DMS 273 (cell line): ENCODE results near the gene PAGE2B.
"Not testable (repeated sequence)": the region's sequence is repeated elsewhere in the genome, so short reads cannot be mapped to it uniquely, and the experiment has no call there.

ENCODE experiments used
- DNase-seq: peaks from one replicate; lab custom pipeline; 2025; ENCODE audit not compliant: unreplicated experiment; lab: John Stamatoyannopoulos, UW

The PAGE2B gene

DNA sequence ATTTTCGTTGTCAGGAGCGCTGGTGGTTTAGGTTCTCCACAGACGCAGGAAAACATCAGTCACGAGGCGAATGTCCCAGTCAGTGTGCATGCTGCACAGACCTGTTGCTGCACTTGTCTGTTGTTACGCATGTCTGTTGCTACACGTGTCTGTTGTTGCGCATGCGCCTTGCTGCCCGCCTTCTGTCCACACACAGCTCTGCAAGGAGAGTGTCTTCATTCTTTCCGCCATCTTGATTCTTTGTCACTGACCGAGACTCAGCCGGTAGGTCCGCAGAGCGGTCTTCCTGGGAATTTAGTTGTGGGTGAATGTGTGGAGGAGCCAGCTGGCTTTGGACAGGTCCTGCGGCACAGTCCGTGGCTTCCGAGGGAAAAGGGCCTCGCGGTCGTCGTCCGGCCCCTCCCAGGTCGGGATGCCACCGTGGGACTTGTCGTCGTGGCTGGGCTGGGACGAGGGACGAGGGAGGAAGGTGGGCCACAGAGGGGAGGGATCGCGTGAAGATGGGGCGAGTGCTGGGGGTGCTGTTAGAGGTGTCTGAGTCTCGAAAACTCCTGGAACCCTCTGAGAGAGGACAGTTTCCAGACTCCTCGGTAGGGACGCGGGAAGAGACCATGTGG lies at the start of gene PAGE2B:
PAGE2B (plus strand) TSS at position 180 of the 617 bp plus-strand sequence. CDS start 1,012 bp downstream, outside the sequence.
- no peak for DNase-seq

DNA sequence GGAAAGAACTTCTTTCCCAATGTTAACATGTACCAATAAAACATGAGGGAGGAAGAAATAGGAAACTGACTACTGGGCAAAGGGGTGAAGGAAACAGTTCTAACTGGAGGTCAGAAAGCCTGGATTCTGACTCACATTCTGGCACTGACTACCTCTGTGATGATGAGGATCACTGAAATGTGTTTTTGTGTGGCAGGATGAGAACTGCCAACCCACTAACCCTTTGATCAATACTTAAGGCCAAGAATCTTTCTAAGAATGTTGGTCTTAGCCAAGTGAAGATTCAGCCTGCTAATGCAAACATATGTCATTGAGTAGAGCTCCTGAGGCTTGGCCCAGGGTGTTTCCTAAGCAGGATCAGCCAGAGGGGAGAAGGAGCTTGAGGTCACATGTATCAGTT lies 48.7 kb upstream of the PAGE2B start:
- no peak for DNase-seq

DNA sequence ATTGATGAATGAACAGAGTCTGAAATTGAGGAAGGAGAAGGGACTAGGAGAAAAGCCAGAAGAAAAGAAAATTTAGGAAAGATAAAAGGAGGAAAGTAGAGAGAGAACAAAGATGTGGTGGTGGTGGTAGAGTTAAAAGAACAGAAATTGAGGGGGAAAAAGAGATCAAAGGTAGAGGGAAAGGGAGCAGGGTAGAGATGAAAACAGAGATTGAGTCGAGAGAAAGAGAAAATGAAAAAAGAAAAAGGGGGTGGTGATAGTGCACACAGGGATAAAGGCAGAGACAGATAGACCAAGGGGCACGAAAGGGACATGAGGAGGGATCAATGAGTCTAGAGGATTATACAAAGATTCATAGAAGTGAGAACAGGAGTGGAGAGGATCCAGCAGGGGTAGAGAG lies 48.0 kb upstream of the PAGE2B start:
- no peak for DNase-seq

- DNase-seq: no peak
Measured at GRCh38 chrX:55028040-55028439, 46.8 kb upstream of the PAGE2B start.

GRCh38 chrX:55028611-55029010 lies 46.2 kb upstream of the PAGE2B start:
- no peak for DNase-seq

DNA sequence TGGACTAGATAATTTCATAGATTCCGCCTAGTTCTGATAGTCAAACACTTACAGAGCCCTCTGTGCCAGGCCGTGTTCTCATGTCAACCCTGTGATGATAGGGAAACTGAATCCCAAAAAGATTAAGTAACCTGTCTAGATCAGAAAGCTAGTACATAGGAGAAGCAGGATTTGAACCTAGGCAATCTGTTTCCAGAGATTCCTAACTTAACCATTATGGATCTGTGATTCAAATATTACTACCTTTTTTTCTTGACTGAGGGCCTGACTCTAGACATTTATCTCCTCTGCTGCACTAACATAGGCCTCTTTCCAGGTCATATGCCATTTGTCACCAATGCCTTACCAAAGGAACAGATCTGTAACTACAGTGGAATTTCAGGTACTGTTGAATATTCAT lies 45.5 kb upstream of the PAGE2B start:
- no peak for DNase-seq

GRCh38 chrX:55030271-55031205 lies 44.3 kb upstream of the PAGE2B start, which contains the start of gene ALAS2:
ALAS2 (minus strand) TSS chrX:55030977; CDS start chrX:55026000, 4,977 bp downstream.
- no peak for DNase-seq

GRCh38 chrX:55033429-55033828 lies 41.4 kb upstream of the PAGE2B start:
- no peak for DNase-seq

DNA sequence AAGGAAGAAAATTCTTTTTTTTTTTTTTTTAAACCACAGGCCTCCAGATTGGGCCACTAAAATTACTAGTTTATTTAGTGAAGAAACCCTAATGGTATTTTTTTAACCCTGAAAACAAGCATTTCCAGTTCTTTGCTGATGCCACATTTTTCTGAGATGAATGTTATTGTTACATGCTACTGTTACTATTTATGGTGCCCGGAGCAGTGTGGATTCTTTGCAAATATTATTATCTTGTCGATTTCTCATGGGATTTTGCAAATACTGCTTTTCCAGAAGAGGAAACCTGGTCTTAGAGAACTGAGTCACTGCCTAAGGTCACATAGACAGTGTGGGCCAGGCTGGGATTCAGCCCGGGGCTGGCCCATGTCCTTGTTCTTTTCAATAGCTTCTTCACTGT lies 35.4 kb upstream of the PAGE2B start:
- no peak for DNase-seq

DNA sequence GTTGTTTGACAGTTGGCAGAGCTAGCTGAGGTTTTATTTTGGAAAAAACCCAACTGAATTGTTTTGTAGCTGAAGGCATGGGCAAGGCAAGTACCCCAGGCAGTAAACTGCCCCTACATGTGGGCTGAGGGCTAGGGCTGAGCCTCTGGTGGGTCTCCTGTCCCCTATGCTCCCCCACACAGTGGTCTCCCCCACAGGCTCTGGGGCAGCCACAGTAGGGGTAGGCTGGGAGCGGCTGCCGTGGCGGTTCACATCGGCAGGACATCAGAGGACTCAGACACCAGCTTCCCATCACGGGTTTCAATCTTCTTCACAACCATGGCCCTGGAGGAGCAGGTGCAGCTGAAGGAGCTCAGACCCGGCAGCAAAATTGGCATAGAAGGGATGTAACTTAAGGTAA lies 33.3 kb upstream of the PAGE2B start:
- DNase-seq: no peak

DNA sequence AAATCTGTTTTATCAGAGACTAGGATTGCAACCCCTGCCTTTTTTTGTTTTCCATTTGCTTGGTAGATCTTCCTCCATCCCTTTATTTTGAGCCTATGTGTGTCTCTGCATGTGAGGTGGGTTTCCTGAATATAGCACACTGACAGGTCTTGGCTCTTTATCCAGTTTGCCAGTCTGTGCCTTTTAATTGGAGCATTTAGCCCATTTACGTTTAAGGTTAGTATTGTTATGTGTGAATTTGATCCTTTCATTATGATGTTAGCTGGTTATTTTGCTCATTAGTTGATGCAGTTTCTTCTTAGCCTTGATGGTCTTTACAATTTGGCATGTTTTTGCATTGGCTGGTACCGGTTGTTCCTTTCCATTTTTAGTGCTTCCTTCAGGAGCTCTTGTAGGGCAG lies 24.2 kb upstream of the PAGE2B start:
- DNase-seq: not testable (repeated sequence)

DNA sequence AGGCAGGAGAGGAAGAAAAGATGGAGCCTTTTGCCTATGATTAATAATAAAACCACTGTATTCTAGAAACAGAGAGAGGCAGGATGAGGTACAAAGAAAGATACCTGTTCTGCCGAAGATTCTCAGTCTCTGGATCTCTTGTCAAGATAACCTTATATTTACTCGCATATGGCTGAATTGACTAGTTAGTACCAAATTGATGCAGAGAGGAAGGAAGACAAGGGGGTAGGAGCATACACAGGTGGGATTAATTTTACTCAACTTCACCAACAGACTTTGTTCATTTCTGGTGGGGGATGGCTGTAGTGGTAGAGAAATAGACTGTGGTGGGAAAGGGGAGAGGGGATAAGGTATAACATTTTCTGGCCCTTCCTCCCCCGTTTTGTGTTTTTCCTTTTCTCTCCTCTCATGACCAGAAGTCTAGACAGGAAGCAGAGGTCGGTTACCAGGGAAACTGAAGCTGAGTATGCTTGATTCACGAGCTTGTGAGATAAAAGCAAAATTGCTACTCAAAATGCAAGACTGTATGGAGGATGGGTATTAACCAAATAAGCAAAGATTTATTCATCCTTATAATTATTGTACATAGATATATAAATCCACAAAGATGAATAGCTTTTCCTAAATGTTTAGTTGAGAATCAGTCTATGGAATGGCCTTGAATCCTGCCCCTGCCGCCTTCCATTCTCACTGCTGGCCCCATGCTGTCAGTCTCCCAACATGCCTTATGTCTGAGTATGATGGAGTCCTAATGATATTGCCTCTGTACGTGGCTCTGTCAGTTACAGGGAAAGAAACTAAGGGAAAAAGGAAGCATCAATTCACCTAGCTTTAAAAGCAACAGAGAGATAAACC lies 17.8 kb upstream of the PAGE2B start:
- DNase-seq: peak; percentile 35

DNA sequence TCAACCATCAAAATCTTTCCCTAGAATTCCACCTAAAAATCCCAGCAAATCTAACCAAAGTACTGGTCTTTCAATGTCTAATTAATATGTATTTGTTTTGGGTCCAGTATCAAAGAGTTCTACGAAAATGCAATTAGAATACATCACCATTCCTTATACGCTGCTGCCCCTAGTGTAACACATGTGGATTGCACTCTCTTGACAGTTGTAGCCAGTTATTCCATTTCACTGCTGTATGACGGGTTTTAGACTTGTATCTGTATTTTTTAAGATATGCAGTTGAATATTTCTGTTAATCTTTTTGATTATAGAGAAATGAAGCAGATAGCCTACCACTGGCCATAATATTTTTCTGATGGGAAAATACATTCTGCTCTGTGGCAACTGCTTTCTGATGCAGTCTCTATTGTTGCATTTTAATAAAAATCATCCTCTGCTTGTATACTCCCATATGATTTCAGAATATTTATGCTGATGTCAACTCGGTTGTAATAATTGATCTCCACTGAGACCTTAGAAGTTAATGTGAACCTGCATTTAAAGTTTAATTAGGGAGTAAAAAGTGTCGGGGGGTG lies 17.1 kb upstream of the PAGE2B start:
- DNase-seq: peak; percentile 64

GRCh38 chrX:55067180-55067579 lies 7.7 kb upstream of the PAGE2B start:
- DNase-seq: not testable (repeated sequence)

DNA sequence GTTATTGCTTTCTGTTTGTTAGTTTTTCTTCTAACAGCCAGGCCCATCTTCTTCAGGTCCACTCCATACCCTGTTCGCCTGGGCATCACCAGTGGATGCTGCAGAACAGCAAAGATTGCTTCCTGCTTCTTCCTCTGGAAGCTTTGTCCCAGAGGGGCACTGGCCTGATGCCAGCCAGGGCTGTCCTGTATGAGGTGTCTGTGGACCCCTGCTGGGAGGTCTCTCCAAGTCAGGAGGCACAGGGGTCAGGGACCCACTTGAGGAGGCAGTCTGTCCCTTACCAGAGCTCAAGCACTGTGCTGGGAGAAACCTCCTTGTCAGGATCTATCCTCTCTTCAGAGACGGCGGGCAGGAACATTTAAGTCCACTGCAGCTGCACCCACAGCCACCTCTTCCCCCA lies 2.5 kb upstream of the PAGE2B start:
- DNase-seq: no peak

GRCh38 chrX:55088795-55089489 lies 14.1 kb downstream of the PAGE2B start, which contains the start of gene PAGE2:
PAGE2 (plus strand) TSS chrX:55089018; CDS start chrX:55090021, 1,003 bp downstream.
- no peak for DNase-seq

GRCh38 chrX:55098691-55099090 lies 23.9 kb downstream of the PAGE2B start:
- DNase-seq: no peak

DNA sequence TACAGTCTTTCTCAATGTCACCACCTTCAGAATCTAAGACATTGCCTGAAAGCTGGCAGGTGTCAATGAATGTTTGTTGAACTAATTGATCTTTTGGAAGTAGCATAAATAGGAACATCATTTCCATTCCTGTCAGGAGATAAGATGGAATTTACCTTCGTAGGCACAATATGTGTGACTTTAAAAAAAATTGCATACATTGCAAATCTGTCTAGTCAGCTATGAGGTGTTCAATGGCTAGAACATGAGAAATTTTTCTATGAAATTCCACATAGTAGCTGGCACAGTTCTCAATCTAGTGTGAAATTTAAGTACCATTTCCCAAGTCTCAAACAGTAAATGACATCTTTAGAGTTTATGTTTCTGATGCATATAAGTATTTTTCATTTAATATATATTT lies 24.3 kb downstream of the PAGE2B start:
- no peak for DNase-seq

GRCh38 chrX:55102754-55103153 lies 27.9 kb downstream of the PAGE2B start:
- no peak for DNase-seq

DNA sequence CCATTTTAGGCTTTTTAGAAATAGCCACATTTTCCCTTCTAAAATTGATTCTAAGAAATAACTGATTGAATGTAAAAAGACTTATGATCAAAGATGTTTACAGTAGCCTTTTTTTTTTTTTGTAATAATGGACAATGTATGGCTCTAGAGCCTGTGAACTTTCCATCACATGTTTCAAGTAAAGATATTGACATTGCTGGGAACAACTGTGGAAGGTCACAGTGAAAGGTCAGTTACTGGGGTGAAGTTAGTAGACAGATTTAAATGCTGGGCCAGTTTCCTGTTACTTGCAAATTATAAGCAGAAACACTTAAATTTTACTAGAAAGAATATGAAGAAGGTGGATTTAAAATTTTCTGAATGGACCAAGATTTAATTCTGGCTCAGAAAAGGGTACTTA lies 32.4 kb downstream of the PAGE2B start:
- DNase-seq: no peak
